C4-2B (cell line): ENCODE results near the gene DENND1A.

Source experiments
- H3K27ac ChIP-seq: fragments of 450-650 bp; 2 replicates; pipeline ENCODE4 v1.5.1; 2017
- CTCF ChIP-seq: fragments of 450-650 bp; conservative IDR thresholded peaks from 2 replicates; pipeline ENCODE4 v1.5.1; 2017; ENCODE audit warnings: mild to moderate bottlenecking
- ZFX ChIP-seq: fragments of 450-650 bp; IDR thresholded peaks from 2 replicates; pipeline ENCODE4 v1.6.1; 2017

DENND1A gene

GRCh38 chr9:123555646-123556045, 374.3 kb downstream of the DENND1A start:
- TF ChIP-seq CTCF (no peak), ZFX (no peak)

GRCh38 chr9:123552530-123552929, 377.4 kb downstream of the DENND1A start:
- no peak for TF ChIP-seq ZFX
- no peak overlapping the region for H3K27ac ChIP-seq

More at GRCh38 chr9:123555646-123556045, 374.3 kb downstream of the DENND1A start:
- H3K27ac ChIP-seq, result no peak overlapping the region

GRCh38 chr9:123551734-123552133, 378.2 kb downstream of the DENND1A start:
- no peak overlapping the region for H3K27ac ChIP-seq
- TF ChIP-seq ZFX (no peak), CTCF (no peak)

GRCh38 chr9:123550797-123551196, 379.1 kb downstream of the DENND1A start:
- TF ChIP-seq CTCF, result no peak
- TF ChIP-seq ZFX, result no peak
- no peak overlapping the region for H3K27ac ChIP-seq

- H3K27ac ChIP-seq, result no peak overlapping the region
- TF ChIP-seq CTCF (no peak), ZFX (no peak)
Measured at GRCh38 chr9:123550012-123550411, 379.9 kb downstream of the DENND1A start.

- no peak overlapping the region for H3K27ac ChIP-seq
- TF ChIP-seq ZFX, result no peak
- TF ChIP-seq CTCF, result no peak
Measured at GRCh38 chr9:123548741-123549545, 381.0 kb downstream of the DENND1A start.

GRCh38 chr9:123544007-123544827, 385.7 kb downstream of the DENND1A start:
- H3K27ac ChIP-seq, result no peak overlapping the region
- no peak for TF ChIP-seq ZFX
- peak; percentile 96 for TF ChIP-seq CTCF
